SU-DHL-6 (cell line): ENCODE measurements around the gene ZNF280B.

Experiments used
- EZH2phosphoT487 ChIP-seq: fragments of 200-600 bp; sonication (generic), shearing (Covaris generic); conservative IDR thresholded peaks from 2 replicates; pipeline ENCODE4 v1.6.1; 2018; ENCODE audit warnings: mild to moderate bottlenecking, antibody characterized with exemption, low read length, moderate library complexity, mixed read lengths
- TF ChIP-seq, protein P1 (sequence below): fragments of 200-600 bp; sonication (generic); IDR thresholded peaks from one replicate; pipeline ENCODE4 v1.5.1; 2017; ENCODE audit warnings: antibody characterized with exemption, mild to moderate bottlenecking, low read length, moderate library complexity; ENCODE audit not compliant: insufficient read depth, poor library complexity, severe bottlenecking

DNA sequence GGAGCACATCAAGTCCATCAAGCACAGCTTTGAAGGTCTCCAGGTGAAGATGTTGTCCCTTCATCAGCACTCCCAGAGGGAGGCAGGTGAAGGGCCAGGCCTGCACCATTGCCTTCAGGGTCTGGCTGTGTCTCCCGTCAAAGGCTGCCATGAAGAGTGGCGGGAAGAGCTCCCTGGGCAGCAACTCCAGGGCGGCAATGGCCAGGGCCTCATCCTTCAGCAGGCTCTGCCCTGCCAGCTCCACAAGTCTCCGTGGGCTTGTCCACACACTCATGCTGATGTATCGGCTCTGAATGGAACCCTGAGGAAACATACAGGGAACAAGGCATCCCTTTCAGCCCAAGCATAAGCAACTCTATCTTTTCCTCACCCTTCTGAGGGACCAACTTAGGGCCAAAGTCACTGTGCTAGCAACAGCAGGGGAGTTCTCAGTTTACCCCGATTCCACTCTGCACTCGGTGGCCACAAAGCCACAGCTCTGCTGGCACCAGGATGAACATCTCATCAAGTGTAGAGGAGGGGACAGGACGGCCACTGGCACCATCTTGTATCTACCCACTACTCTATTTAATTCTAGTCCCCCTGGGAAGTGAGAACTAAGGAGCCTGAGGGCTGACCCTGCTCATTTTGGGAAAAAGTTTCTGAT is 42.4 kb upstream of the ZNF280B start:
- TF ChIP-seq, protein P1, sequence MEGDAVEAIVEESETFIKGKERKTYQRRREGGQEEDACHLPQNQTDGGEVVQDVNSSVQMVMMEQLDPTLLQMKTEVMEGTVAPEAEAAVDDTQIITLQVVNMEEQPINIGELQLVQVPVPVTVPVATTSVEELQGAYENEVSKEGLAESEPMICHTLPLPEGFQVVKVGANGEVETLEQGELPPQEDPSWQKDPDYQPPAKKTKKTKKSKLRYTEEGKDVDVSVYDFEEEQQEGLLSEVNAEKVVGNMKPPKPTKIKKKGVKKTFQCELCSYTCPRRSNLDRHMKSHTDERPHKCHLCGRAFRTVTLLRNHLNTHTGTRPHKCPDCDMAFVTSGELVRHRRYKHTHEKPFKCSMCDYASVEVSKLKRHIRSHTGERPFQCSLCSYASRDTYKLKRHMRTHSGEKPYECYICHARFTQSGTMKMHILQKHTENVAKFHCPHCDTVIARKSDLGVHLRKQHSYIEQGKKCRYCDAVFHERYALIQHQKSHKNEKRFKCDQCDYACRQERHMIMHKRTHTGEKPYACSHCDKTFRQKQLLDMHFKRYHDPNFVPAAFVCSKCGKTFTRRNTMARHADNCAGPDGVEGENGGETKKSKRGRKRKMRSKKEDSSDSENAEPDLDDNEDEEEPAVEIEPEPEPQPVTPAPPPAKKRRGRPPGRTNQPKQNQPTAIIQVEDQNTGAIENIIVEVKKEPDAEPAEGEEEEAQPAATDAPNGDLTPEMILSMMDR: no peak
- TF ChIP-seq EZH2phosphoT487: no peak
